Measurements from ENCODE around the gene B3GNT9.
A peak's percentile ranks its signal among the peaks of the same experiment; 100 is the strongest.

B3GNT9 gene

DNA sequence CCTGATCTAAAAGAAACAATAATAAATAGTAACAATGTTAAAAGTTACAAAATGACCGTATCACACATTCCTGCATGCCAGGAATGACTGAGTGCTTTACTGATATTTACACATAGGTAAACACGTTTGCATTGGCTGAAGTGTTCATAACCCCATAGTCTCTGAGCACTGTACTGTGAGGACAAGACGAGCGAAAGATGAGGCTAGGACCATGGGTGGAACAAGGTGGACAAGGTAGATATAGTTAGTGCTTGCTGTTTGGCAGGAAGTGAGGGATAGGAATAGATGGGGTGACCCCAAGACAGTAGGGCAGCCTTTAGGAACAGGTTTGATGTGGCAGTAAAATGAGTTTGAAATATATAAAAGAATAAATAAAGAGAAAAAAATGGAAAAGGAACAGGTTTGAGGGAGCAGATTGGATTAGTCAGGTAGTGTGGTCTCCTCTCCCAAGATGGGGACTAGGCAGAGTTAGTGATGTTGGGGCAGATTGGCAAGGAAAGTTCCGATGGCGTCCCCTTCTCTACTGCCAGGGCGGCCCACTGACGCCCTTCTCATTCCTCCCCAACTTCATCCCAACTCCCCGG lies 40.7 kb upstream of the B3GNT9 start:
- DNase-seq (ENCODE audit: extremely low read depth, low read depth), result no peak
- H3K4me3 ChIP-seq (replicated peaks; ENCODE audit: low read depth, low read length), result peak overlapping the region; percentile 100
- TF ChIP-seq, protein P1, sequence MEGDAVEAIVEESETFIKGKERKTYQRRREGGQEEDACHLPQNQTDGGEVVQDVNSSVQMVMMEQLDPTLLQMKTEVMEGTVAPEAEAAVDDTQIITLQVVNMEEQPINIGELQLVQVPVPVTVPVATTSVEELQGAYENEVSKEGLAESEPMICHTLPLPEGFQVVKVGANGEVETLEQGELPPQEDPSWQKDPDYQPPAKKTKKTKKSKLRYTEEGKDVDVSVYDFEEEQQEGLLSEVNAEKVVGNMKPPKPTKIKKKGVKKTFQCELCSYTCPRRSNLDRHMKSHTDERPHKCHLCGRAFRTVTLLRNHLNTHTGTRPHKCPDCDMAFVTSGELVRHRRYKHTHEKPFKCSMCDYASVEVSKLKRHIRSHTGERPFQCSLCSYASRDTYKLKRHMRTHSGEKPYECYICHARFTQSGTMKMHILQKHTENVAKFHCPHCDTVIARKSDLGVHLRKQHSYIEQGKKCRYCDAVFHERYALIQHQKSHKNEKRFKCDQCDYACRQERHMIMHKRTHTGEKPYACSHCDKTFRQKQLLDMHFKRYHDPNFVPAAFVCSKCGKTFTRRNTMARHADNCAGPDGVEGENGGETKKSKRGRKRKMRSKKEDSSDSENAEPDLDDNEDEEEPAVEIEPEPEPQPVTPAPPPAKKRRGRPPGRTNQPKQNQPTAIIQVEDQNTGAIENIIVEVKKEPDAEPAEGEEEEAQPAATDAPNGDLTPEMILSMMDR (IDR thresholded peaks at IDR 0.05; ENCODE audit: low read depth, low read length, missing control alignments), result no peak

DNA sequence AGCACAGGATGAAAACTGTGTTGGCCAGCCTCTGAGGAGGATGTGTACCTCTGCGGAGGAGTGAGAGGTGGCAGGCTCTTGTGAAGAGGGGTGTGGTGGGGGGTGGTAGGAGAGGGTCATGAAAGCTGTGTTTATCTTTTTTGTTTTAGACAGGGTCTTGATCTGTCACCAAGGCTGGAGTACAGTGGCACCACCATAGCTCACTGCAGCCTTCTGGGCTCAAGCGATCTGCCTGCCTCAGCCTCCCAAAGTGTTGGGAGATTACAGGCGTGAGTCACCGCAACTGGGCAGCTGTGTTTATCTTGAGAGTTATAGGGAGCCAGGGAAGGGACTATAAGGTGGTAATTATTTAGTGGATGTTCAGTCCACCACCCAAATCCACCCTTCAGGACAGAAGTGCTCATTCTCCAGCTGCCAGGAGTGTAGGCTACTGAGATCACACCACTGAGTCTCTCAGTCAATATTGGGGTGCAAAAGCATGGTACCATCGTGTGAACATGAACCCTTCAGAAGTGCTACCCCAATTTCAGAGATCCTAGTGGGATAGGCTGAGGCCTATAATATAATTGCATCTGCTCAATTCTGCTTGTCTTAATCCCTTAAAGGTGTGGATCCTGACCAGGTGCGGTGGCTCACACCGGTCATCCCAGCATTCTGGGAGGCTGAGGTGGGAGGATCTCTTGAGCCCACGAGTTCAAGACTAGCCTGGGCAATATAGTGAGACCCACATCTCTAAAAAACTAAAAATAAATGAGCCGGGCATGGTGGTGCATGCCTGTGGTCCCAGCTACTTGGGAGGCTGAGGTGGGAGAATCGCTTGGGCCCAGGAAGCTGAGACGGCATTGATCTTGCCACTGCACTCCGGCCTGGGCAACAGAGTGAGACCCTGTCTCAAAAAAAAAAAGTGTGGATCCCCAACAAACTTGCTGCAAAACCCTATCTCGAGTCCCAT lies 39.9 kb upstream of the B3GNT9 start:
- TF ChIP-seq, protein P1 (IDR thresholded peaks at IDR 0.05; ENCODE audit: low read depth, low read length, missing control alignments), result no peak
- H3K4me3 ChIP-seq (replicated peaks; ENCODE audit: low read depth, low read length), result no peak overlapping the region

GRCh38 chr16:67190041-67190440 lies 39.2 kb upstream of the B3GNT9 start, which contains the start of gene EXOC3L1:
Gene EXOC3L1 (minus strand): TSS chr16:67190136. CDS start chr16:67189676, 460 bp downstream.
- no peak within 1 kb of the TSS for H3K4me3 ChIP-seq (replicated peaks; ENCODE audit: low read depth, low read length)
- TF ChIP-seq, protein P1 (IDR thresholded peaks at IDR 0.05; ENCODE audit: low read depth, low read length, missing control alignments), result no peak
- DNase-seq (ENCODE audit: extremely low read depth, low read depth), result no peak

More for the DNA sequence above, 39.9 kb upstream of the B3GNT9 start:
- DNase-seq (ENCODE audit: extremely low read depth, low read depth), result no peak

DNA sequence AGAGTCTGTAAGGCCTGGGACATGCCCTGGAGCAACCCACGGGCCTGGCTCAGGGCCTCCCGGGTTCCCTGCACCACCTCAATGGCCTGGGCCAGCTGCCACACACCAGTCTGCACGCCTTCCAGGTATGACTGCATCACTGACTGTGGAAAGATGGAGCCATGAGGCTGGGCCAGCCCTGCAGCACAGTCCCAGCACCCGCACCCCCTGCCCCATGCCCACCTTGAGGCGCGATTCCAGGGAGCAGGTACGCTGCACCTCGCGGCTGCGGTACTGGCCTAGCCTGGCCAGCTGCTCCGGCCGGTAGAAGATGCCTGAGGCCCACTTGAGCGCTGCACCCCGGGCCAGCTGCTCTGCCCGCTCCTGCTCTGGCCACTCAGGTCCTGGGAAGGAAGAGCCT lies 38.0 kb upstream of the B3GNT9 start:
- H3K4me3 ChIP-seq (replicated peaks; ENCODE audit: low read depth, low read length), result no peak overlapping the region
- no peak for DNase-seq (ENCODE audit: extremely low read depth, low read depth)
- TF ChIP-seq, protein P1 (IDR thresholded peaks at IDR 0.05; ENCODE audit: low read depth, low read length, missing control alignments), result no peak

- TF ChIP-seq, protein P1 (IDR thresholded peaks at IDR 0.05; ENCODE audit: low read depth, low read length, missing control alignments), result no peak
- no peak for DNase-seq (ENCODE audit: extremely low read depth, low read depth)
- H3K4me3 ChIP-seq (replicated peaks; ENCODE audit: low read depth, low read length), result no peak overlapping the region
These were observed 37.5 kb upstream of the B3GNT9 start for GRCh38 chr16:67188323-67188722.

DNA sequence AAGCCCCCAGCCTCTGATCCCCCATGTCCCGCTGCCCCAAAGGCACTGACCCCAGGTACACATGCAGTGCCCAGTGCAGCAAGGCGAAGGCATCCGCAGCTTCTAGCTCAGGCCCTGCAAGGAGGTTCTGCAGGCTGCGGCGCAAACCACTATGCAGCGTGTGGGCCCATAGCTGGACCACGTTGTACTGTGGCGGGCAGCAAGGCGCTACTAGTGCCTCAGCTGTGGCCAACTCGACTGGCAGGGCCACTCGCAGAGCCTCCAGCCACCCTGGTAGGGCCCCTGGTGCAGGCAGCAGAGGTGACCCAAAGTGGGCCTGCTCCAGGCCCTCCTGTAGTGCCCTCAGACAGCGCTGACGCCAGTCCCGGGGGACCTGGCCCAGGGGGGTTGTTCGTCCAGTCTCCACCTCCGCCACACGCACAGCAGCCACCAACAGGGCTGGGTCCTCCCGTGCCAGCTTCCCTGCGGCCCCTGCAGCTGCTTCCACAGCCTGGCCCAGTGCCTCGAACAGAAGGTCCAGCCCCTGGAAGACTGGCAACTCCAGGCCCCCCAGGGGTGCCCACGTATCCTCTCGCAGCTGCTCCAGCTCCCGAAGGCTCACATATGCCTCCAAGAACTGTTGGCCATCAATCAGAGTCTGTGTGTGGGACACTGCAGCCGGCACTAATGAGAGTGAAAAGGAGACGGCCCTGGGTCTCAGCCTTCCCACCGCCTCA lies 36.5 kb upstream of the B3GNT9 start:
- no peak for DNase-seq (ENCODE audit: extremely low read depth, low read depth)
- TF ChIP-seq, protein P1 (IDR thresholded peaks at IDR 0.05; ENCODE audit: low read depth, low read length, missing control alignments), result no peak
- H3K4me3 ChIP-seq (replicated peaks; ENCODE audit: low read depth, low read length), result no peak overlapping the region

Data from HFF-Myc (cell line).